ENCODE results near the gene CXCL9.
"Not testable (repeated sequence)": the region's sequence is repeated elsewhere in the genome, so short reads cannot be mapped to it uniquely, and the experiment has no call there.

CXCL9 gene

GRCh38 chr4:76007089-76007862 lies at the start of gene CXCL9:
Gene CXCL9 (minus strand): TSS chr4:76007509. CDS start chr4:76007449, 60 bp downstream.
- DNase-seq (ENCODE audit: low spot score) = peak; percentile 55

GRCh38 chr4:76055421-76055820 lies 48.1 kb upstream of the CXCL9 start:
- DNase-seq (ENCODE audit: low spot score) = no peak

DNA sequence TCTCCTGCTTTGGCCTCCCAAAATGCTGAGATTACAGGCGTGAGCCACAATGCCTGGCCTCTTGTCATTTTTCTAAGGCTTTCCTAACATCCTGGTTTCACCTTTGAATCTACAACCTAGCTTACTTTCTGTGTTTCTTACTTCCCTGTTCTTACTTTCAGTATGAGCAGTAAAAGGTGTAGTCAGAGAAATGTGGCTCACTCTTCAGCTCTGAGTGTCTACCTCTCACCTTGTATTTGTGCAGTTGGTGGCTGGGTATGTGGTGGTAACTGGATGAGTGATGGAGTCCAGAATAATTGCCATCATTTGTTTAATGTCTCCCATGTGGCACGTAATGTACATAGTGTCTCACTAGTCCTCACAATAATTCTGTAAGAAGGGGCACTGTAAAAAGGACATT lies 47.7 kb upstream of the CXCL9 start:
- peak; percentile 13 for DNase-seq (ENCODE audit: low spot score)

DNA sequence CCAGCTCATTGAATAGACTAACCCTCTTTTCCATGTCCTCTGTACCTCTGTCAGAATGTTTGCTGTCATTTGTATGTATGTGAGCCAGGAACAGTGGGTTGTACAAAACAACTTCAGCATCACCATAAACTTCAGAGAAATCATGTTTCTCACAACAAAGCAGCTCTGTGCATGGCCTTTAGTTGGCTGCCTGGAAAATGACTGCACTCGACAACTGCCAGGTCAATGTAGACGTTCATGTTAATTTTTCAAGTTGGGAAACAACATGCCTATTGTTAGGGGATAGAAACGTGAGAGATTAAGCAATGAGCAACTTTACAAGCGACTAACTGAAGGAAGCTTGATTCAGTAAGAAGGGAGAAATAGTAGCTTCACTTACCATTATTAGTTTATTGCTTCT lies 46.4 kb upstream of the CXCL9 start:
- no peak for DNase-seq (ENCODE audit: low spot score)

- not testable (repeated sequence) for DNase-seq (ENCODE audit: low spot score)
Measured at GRCh38 chr4:76050560-76051050, 43.3 kb upstream of the CXCL9 start.

GRCh38 chr4:76049860-76050416 lies 42.6 kb upstream of the CXCL9 start:
- DNase-seq (ENCODE audit: low spot score) = not testable (repeated sequence)

- not testable (repeated sequence) for DNase-seq (ENCODE audit: low spot score)
Measured at GRCh38 chr4:76044686-76045085, 37.4 kb upstream of the CXCL9 start.

DNA sequence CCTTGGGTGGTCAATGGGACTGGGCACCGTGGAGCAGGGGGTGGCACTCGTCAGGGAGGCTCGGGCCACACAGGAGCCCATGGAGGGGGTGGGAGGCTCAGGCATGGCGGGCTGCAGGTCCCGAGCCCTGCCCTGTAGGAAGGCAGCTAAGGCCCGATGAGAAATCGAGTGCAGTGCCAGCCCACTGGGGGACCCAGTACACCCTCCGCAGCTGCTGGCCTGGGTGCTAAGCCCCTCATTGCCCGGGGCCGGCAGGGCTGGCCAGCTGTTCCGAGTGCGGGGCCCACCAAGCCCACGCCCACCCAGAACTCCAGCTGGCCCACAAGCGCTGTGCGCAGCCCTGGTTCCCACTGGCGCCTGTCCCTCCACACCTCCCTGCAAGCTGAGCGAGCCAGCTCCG lies 36.0 kb upstream of the CXCL9 start:
- DNase-seq (ENCODE audit: low spot score) = not testable (repeated sequence)

GRCh38 chr4:76042241-76042998 lies 35.1 kb upstream of the CXCL9 start:
- not testable (repeated sequence) for DNase-seq (ENCODE audit: low spot score)

DNA sequence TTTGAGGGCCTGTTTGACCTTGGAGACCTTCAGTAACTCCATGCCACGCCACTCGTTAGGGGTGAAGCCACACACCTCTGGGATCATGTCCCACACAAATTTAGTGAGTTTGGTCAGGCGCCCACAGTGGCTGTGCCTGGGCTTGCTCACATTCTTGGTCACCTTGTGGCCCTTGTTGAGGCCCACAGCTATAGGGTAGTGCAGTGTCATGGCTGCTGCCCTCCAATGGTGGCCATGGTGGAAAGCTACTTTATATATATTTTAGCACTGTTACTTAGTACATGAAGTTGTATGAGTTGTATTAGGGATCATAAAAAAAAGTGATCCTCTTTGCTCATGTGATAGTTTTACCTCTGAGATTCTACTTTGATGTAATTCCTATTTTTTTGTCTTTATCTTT lies 29.5 kb upstream of the CXCL9 start:
- DNase-seq (ENCODE audit: low spot score) = no peak

GRCh38 chr4:76035799-76036380 lies 28.6 kb upstream of the CXCL9 start, which contains the start of gene CXCL11:
Gene CXCL11 (minus strand): TSS chr4:76036070. CDS start chr4:76035987, 83 bp downstream.
- peak; percentile 38 for DNase-seq (ENCODE audit: low spot score)

DNA sequence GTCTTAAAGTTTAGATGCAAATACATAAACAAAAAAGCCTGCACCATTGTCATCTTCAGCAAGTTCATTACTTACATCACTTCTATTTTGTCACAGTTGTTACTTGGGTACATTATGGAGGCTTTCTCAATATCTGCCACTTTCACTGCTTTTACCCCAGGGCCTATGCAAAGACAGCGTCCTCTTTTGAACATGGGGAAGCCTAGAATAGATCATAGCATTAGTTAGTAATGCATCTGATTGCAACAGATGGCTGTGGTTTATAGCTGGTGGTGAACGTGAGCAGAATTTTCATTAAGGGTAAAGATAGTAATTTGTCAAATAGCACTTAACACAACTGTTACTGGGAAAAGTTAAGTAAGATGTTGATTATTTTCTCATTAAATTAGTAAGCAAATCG lies 27.8 kb upstream of the CXCL9 start:
- no peak for DNase-seq (ENCODE audit: low spot score)

DNA sequence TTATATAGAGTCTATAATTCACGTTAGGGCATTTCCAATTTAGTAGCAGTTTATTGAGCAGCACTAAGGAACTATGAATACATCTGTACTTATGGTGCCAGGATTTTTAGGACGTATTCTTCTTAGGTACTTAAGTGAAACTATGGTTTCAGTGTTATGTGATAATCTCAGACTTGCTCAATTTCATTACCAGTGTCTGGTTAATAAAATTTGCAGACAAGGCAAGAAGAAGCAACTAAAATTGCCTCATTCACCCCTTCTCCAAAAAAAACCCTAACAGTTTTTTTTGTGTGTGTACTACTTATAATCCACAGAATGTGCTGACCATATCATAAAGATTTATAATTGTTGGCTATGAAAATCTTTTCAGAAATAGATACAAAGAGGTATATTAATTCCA lies 22.0 kb upstream of the CXCL9 start:
- DNase-seq (ENCODE audit: low spot score) = no peak

DNA sequence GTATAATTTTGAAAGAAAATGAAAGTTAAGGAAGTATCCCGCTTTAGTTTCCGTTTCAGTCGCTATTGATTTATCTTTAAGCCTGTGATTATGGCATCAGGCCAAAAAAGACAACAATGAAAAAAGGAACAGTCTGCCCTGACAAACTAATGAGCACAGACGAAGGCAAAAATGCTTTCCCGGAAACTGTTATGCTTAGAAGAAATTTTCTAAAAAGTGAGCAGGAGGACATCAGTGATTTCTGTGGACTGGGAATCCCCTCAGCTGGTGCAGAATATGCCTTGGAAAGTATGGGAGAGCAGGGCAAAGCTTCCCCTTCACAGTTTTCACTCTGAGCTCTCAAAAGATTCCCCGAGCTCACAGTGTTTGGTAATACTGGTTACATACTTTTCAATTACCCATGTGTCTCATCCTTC lies 21.0 kb upstream of the CXCL9 start:
- peak; percentile 25 for DNase-seq (ENCODE audit: low spot score)

- no peak for DNase-seq (ENCODE audit: low spot score)
Measured at GRCh38 chr4:76024065-76024464, 16.8 kb upstream of the CXCL9 start.

DNA sequence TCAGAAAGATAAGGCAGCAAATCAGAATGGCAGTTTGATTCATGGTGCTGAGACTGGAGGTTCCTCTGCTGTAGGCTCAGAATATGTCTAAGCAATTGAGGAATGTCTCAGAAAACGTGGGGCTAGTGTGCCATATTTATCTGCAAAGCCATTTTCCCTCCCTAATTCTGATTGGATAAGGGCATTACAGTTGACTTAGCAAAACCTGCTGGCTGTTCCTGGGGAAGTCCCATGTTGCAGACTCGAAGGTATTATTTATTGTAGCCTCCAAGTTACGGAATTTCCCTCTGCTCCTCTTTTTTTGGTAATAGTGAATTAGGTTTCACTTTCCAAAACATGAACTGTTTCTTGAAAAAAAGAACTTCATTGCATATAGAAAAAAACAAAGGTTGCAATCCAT lies 16.1 kb upstream of the CXCL9 start, which contains the start of gene CXCL10:
Gene CXCL10 (minus strand): TSS at position 109 of the 400 bp plus-strand sequence. CDS start 66 bp downstream, at position 43.
- peak; percentile 72 for DNase-seq (ENCODE audit: low spot score)

DNA sequence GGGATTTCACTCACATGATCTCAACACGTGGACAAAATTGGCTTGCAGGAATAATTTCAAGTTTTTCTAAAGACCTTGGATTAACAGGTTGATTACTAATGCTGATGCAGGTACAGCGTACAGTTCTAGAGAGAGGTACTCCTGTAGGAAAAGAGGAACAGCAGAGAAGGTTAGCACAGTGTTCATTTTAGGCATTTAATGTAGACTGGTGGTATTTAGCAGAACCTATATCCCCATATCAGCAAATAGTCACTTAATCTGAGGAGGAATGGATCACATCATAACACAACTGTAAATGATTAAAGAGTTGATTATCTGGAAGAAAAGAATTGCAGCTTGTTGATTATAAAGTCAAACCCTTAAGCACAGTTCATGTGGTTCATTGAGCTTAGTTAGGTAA lies 15.4 kb upstream of the CXCL9 start:
- DNase-seq (ENCODE audit: low spot score) = no peak

DNA sequence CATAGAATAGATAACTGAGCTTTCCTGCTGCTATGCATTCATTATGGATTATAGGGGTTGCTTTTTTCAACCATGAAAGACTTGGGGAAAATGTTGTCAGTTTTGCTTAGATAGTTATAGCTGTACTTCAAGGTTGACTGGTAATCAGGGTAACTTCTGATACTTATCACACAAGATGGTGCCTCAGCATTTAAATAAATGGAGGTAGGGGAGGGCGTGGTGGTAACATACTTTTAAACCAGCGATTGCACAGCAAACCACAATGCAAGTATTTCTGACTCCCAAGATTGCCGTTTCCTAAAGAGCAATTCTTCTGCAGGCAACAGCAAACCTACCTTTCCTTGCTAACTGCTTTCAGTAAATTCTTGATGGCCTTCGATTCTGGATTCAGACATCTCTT lies 14.7 kb upstream of the CXCL9 start:
- no peak for DNase-seq (ENCODE audit: low spot score)

DNA sequence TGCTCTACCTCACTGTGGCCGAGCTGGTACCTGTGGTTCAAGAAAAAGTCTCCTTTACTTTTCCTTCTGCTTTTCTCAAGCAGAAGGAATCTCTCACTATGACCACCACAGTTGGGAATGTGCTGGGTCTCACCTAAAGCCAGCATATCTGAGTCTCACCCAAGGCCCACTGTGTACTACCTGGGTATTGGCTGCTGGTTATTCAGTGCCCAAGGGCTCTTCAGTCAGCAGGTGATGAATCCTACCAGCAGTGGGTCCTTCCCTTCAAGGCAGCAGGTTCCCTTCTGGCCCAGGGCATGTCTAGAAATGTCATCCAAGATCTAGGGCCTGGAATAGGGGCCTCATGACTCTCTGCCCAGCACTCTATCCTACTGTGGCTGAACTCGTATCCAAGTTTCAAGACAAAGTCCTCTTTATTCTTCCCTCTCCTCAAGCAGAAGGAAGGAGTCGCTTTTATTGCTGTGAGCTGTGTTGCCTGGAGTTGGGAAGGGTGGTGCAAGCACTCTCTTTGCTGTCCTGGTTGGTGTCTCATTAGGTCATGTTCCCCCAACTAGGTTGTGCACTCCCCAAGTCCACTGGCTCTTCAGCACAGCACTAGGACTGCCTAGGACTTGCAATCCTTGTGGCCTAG lies 9.9 kb upstream of the CXCL9 start:
- DNase-seq (ENCODE audit: low spot score) = peak; percentile 43

- peak; percentile 81 for DNase-seq (ENCODE audit: low spot score)
Measured at GRCh38 chr4:76016393-76016792, 9.1 kb upstream of the CXCL9 start.

DNA sequence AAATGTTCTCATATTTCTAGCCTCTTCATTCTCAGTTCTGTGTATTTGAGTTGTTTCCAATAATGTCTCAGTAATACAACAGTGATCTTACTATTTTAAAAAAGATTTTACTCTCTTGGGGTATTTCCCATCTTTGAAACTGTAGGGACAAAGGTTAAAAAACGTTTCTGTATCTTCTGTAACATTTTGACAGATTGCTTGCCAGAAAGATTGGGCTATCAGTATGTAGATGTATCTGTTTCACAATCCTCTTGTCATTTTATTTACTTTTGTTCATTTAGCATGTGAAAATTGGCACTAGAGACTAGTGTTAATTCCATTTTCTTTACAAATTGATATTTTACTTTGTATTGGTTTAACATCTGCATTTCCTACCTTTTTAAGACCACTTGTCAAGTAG lies 6.2 kb upstream of the CXCL9 start:
- no peak for DNase-seq (ENCODE audit: low spot score)

DNA sequence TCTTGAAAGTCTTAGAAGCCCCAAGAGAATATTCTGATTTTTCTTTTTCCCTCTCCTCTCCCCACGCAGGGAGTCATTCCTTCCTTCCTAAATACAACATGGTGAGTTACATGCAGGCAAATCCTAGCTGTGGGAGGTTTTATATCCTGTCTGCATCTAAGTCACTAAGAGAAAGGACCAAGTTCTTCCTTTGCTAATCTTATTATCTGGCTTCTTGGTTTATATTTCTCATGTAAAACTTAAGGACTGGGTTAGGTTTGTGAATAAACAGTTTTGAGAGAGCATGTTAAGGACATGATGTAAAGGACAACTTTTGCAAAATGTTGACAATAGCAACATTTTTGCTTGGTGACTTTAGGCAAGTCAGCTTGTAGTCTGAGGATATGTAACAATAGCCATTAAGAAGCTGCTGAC lies 5.1 kb upstream of the CXCL9 start:
- DNase-seq (ENCODE audit: low spot score) = no peak

Data from kidney tubule cell (primary cell).